Mesothelial cell of epicardium (in vitro differentiated cells): Measurements from ENCODE around the gene PTGR3. TPM values are rescaled to one million over a fixed set of nuclear protein-coding genes. Genes with fewer than 3 reads are reported as not detected.
"Not testable (repeated sequence)": the region's sequence is repeated elsewhere in the genome, so short reads cannot be mapped to it uniquely, and the experiment has no call there.

Experiments
- DNase-seq, 2 experiments: peaks; one replicate each; pipeline ENCODE4 v3.0.0; 2021; ENCODE audit warnings: low spot score in 2 of 2; ENCODE audit not compliant: unreplicated experiment in 2 of 2
- H3K27ac Mint-ChIP-seq: 2 replicates; pipeline ENCODE4 v1.8.0; 2021; ENCODE audit warnings: mixed read lengths
- H3K27me3 Mint-ChIP-seq: 2 replicates; pipeline ENCODE4 v1.8.0; 2021; ENCODE audit warnings: low read depth, mixed read lengths
- H3K36me3 Mint-ChIP-seq: 2 replicates; pipeline ENCODE4 v1.8.0; 2021; ENCODE audit warnings: mixed read lengths
- H3K4me1 Mint-ChIP-seq: 2 replicates; pipeline ENCODE4 v1.8.0; 2021; ENCODE audit warnings: mixed read lengths
- H3K4me3 Mint-ChIP-seq: 2 replicates; pipeline ENCODE4 v1.8.0; 2021; ENCODE audit warnings: mild to moderate bottlenecking, moderate library complexity, mixed read lengths
- H3K9me3 Mint-ChIP-seq: 2 replicates; pipeline ENCODE4 v1.8.0; 2021; ENCODE audit warnings: mixed read lengths
- CTCF ChIP-seq: fragments of 200-600 bp; sonication (generic); IDR thresholded peaks from one replicate; pipeline ENCODE4 v1.5.0; 2021; ENCODE audit warnings: antibody characterized with exemption; ENCODE audit not compliant: unreplicated experiment
- total RNA-seq: library from RNA; stranded (reverse); gene quantifications from 3 replicates; pipeline ENCODE4 v1.2.1, GENCODE V29; 2021

Gene PTGR3
- total RNA-seq, 1 donor from 2014 or later, result 47.0 TPM

DNA sequence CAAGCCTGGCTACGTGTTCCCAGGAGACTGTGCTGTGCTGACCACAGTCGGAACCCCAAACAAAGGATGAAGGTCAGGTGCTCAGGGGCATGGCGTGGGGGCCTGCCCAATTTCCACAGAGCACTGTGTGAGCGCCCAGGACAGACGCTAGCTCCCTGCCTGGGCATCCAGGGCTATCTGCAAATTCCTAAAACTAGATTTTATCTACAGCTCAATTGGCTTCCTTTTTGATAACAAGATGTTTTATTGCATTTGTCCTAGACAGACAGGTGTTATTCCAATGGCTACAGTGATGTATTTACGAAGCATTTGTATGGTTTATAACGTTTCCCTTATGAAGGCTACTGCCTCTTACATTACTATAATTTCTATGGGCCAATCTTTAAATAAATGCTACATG, 16.0 kb downstream of the PTGR3 start:
- no peak for TF ChIP-seq CTCF
- H3K27ac Mint-ChIP-seq, result no peak overlapping the region
- peaks cover 2% of the 10 kb centered on the region for H3K4me1 Mint-ChIP-seq
- no peaks in the 10 kb centered on the region for H3K27me3 Mint-ChIP-seq
- H3K36me3 Mint-ChIP-seq, result peaks cover 16% of the 10 kb centered on the region
- DNase-seq, result no peak
- no peaks in the 10 kb centered on the region for H3K9me3 Mint-ChIP-seq
- no peak overlapping the region for H3K4me3 Mint-ChIP-seq

GRCh38 chr18:75189696-75190095, 19.2 kb downstream of the PTGR3 start:
- Mint-ChIP-seq H3K4me3 (no peak overlapping the region), H3K4me1 (no peaks in the 10 kb centered on the region), H3K36me3 (peaks cover 6% of the 10 kb centered on the region), H3K27me3 (no peaks in the 10 kb centered on the region), H3K9me3 (no peaks in the 10 kb centered on the region), H3K27ac (no peak overlapping the region)
- TF ChIP-seq CTCF, result no peak
- DNase-seq, result no peak

DNA sequence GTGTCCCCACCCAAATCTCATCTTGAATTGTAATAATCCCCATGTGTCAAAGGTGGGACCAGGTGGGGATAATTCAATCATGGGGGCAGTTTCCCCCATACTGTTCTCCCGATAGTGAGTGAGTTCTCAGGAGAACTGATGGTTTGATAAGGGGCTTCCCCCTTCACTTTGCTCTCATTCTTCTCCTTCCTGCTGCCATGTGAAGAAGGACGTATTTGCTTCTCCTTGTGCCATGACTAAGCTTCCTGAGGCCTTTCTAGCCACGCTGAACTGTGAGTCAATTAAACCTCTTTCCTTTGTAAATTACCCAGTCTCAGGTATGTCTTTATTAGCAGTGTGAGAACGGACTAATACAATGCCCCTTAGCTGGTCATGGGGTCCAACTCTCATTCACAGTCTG, 21.2 kb downstream of the PTGR3 start:
- H3K27ac Mint-ChIP-seq, H3K4me1 Mint-ChIP-seq, H3K27me3 Mint-ChIP-seq, H3K36me3 Mint-ChIP-seq, H3K9me3 Mint-ChIP-seq, H3K4me3 Mint-ChIP-seq, DNase-seq: not testable (repeated sequence)

GRCh38 chr18:75185460-75185859, 23.5 kb downstream of the PTGR3 start:
- no peak overlapping the region for H3K4me3 Mint-ChIP-seq
- no peak for DNase-seq

GRCh38 chr18:75183973-75184493, 24.9 kb downstream of the PTGR3 start:
- H3K27me3 Mint-ChIP-seq, result no peaks in the 10 kb centered on the region
- no peak for DNase-seq
- no peak overlapping the region for H3K4me3 Mint-ChIP-seq
- no peak overlapping the region for H3K27ac Mint-ChIP-seq
- H3K36me3 Mint-ChIP-seq, result peaks cover 5% of the 10 kb centered on the region
- peaks cover 15% of the 10 kb centered on the region for H3K9me3 Mint-ChIP-seq
- no peak for TF ChIP-seq CTCF
- no peaks in the 10 kb centered on the region for H3K4me1 Mint-ChIP-seq

More at GRCh38 chr18:75185460-75185859, 23.5 kb downstream of the PTGR3 start:
- Mint-ChIP-seq H3K4me1 (no peaks in the 10 kb centered on the region), H3K27ac (no peak overlapping the region), H3K36me3 (peaks cover 7% of the 10 kb centered on the region), H3K27me3 (no peaks in the 10 kb centered on the region), H3K9me3 (peaks cover 15% of the 10 kb centered on the region)
- TF ChIP-seq CTCF, result no peak

GRCh38 chr18:75183524-75183923, 25.4 kb downstream of the PTGR3 start:
- Mint-ChIP-seq H3K27me3 (no peaks in the 10 kb centered on the region), H3K9me3 (peaks cover 15% of the 10 kb centered on the region), H3K4me1 (no peaks in the 10 kb centered on the region)

More at GRCh38 chr18:75183524-75183923, 25.4 kb downstream of the PTGR3 start:
- Mint-ChIP-seq H3K27ac (no peak overlapping the region), H3K36me3 (peaks cover 5% of the 10 kb centered on the region), H3K4me3 (no peak overlapping the region)
- no peak for DNase-seq
- no peak for TF ChIP-seq CTCF
